Measurements from ENCODE around the gene HCFC1. TPM values are rescaled to one million over a fixed set of nuclear protein-coding genes. Genes with fewer than 3 reads are reported as not detected.

Gene HCFC1
- total and polyA plus RNA-seq, 9 donors, result 12.8 to 47.1 (median 34.6) TPM

DNA sequence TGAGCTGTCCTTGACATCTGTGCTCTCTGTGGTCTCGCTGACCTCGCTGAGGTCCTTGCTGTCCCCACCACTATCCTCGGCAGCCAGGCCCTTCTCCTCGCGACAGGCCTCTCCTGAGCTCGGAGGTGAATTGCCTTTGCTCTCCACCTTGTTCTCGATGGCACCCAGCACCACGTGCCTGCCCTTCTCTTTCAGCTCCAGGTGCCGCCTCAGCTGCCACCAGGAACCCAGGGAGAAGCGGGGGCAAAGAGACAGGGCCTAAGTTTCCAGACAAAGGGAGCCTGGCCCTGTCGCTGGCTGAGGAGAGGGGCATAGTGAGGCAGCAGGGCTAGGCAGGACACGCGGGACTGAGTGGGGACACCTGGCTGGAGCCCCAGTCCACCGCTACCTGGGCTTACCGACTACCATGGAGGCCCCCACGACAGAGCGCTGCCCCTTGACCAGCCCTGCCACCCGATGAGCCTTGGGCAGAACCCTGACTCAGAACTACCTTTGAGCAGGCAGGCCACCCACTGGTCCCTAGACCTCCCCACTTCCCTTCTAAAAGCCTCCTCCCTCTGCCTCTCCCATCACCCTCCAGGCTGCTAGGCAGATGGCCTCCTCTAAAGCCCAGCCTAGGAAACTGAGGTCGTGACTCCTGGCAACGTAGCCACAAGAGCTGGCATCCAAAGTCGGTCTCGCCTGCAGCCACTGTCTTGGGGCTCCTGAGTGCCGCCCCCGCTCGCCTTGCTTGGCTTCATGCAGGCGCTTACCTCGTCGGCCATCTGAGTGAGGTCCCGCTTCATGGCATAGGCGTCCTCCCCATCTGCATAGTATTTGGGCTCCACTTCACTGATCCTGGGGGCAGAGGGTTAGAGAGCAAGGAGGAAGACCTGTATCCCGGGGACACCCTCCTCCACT lies 41.4 kb downstream of the HCFC1 start:
- Histone ChIP-seq H3K36me3 (ENCODE audit: control insufficient read depth, insufficient read depth, low read length) (peaks cover 33% of the 10 kb centered on the region), H3K9me3 (replicated peaks; ENCODE audit: control insufficient read depth, low read depth, low read length) (no peaks in the 10 kb centered on the region), H3K4me1 (ENCODE audit: control insufficient read depth, insufficient read depth, low read length) (peaks cover 39% of the 10 kb centered on the region), H3K27me3 (ENCODE audit: control insufficient read depth, insufficient read depth, low read length) (peaks cover 24% of the 10 kb centered on the region), H3K4me3 (ENCODE audit: low read length) (no peak overlapping the region), H3K27ac (ENCODE audit: low read length) (no peak overlapping the region)
- no peak for DNase-seq
- WGBS (ENCODE audit: insufficient coverage), result 88% methylated on average over 19 of the region's 31 CpGs

DNA sequence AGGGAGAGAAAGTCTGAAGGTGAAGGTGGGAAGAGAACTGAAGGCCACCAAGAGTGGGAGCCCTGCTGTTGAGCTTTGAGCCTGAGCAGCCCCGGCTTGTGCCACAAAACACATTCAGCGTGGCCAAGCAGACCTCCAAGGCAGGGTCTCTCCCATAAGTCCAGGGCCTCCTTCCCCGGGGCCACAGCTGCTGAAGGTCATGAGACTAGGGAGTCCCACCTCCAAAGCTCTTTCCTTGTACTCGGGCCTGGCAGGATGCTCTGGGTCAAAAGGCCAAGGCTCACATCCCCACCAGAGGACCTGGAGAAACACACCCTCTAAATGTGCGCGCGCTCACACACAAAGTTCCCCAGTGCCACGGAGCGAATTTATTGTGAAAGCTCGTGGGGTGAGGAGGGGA lies 42.0 kb downstream of the HCFC1 start:
- Histone ChIP-seq H3K36me3 (ENCODE audit: control insufficient read depth, insufficient read depth, low read length) (peaks cover 33% of the 10 kb centered on the region), H3K4me1 (ENCODE audit: control insufficient read depth, insufficient read depth, low read length) (peaks cover 45% of the 10 kb centered on the region), H3K4me3 (ENCODE audit: low read length) (no peak overlapping the region), H3K9me3 (replicated peaks; ENCODE audit: control insufficient read depth, low read depth, low read length) (no peaks in the 10 kb centered on the region), H3K27ac (ENCODE audit: low read length) (no peak overlapping the region), H3K27me3 (ENCODE audit: control insufficient read depth, insufficient read depth, low read length) (peaks cover 25% of the 10 kb centered on the region)
- WGBS (ENCODE audit: insufficient coverage), result 81% methylated on average over 6 of the region's 10 CpGs
- DNase-seq, result no peak

DNA sequence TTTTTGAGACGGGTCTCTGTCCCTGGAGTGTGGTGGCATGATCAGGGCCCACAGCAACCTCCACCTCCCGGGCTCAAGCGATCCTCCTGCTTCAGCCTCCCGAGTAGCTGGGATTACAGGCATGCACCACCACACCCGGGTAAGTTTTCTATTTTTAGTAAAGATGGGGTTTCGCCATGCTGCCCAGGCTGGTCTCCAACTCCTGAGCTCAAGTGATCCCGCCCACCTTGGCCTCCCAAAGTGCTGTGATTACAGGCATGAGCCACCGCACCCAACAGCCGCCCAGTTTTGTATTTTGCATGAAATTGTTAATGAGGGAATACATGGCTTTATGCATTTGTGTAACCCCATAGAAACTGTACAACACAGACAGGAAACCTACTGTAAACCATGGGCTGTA lies 42.8 kb downstream of the HCFC1 start:
- H3K27ac ChIP-seq (ENCODE audit: low read length), result peak overlapping the region; percentile 84
- H3K36me3 ChIP-seq (ENCODE audit: control insufficient read depth, insufficient read depth, low read length), result peaks cover 33% of the 10 kb centered on the region
- 74% methylated on average over 2 of the region's 9 CpGs for WGBS (ENCODE audit: insufficient coverage)
- peak overlapping the region; percentile 23 for H3K4me3 ChIP-seq (ENCODE audit: low read length)
- H3K4me1 ChIP-seq (ENCODE audit: control insufficient read depth, insufficient read depth, low read length), result peaks cover 45% of the 10 kb centered on the region
- DNase-seq, result no peak
- H3K27me3 ChIP-seq (ENCODE audit: control insufficient read depth, insufficient read depth, low read length), result peaks cover 32% of the 10 kb centered on the region
- H3K9me3 ChIP-seq (replicated peaks; ENCODE audit: control insufficient read depth, low read depth, low read length), result no peaks in the 10 kb centered on the region

DNA sequence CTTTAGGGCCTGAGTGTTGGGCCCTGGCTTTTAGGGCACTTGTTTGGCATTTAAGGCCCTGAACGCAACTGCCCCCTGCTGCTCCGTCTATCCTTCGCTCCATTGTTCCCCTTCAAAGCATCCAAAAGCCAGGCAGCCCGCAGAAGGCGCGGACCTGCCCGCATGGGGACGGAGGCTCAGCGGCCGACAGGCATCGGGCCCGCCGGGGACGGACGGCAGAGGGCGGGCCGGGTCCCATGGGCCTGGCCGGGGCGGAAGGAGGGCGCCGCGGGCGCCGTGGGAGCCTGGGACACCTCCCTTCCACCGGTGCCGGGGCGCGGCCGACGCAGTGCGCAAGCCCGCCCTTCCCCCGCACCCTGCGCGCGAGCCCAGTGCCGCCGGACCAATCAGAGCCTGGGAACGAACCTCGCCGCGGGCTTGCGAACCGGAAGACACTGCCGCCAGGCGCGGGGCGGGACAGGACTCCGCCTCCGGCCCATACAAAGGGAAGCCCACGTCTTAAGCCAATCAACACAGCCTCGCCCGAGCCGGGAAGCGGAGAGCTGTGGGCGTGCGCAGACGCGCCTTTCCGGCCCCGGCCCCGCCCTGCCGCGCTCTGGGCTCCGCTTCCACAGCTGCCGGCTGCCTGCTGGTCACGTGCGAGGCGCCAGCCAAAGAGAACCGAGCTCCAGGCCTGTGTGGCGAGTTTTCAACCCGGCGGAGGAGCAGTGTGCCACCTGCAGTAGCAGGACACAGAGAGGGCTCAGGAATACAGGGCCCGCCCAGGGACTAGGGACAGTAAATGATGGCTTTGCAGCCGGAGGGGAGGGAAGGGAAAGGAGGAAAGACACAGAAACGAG lies 43.5 kb downstream of the HCFC1 start:
- DNase-seq, result peak; percentile 99
- WGBS (ENCODE audit: insufficient coverage), result 18% methylated on average over 74 of the region's 76 CpGs
- peaks cover 36% of the 10 kb centered on the region for H3K27me3 ChIP-seq (ENCODE audit: control insufficient read depth, insufficient read depth, low read length)
- peak overlapping the region; percentile 61 for H3K4me3 ChIP-seq (ENCODE audit: low read length)
- peaks cover 30% of the 10 kb centered on the region for H3K36me3 ChIP-seq (ENCODE audit: control insufficient read depth, insufficient read depth, low read length)
- peaks cover 47% of the 10 kb centered on the region for H3K4me1 ChIP-seq (ENCODE audit: control insufficient read depth, insufficient read depth, low read length)
- peak overlapping the region; percentile 98 for H3K27ac ChIP-seq (ENCODE audit: low read length)
- H3K9me3 ChIP-seq (replicated peaks; ENCODE audit: control insufficient read depth, low read depth, low read length), result no peaks in the 10 kb centered on the region

DNA sequence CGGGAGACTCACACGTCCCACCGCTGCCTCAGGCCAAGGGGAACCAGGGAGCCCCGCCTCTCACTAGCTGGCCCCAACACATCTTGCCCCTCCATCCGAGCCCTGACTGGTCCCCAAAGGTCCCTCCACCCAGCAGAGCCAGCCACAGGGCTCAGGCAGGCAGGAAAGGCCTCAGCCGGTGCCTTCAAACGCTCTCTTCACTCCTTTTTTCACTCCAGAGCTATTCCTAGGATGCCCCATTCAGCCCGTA lies 44.0 kb downstream of the HCFC1 start:
- no peak for DNase-seq

DNA sequence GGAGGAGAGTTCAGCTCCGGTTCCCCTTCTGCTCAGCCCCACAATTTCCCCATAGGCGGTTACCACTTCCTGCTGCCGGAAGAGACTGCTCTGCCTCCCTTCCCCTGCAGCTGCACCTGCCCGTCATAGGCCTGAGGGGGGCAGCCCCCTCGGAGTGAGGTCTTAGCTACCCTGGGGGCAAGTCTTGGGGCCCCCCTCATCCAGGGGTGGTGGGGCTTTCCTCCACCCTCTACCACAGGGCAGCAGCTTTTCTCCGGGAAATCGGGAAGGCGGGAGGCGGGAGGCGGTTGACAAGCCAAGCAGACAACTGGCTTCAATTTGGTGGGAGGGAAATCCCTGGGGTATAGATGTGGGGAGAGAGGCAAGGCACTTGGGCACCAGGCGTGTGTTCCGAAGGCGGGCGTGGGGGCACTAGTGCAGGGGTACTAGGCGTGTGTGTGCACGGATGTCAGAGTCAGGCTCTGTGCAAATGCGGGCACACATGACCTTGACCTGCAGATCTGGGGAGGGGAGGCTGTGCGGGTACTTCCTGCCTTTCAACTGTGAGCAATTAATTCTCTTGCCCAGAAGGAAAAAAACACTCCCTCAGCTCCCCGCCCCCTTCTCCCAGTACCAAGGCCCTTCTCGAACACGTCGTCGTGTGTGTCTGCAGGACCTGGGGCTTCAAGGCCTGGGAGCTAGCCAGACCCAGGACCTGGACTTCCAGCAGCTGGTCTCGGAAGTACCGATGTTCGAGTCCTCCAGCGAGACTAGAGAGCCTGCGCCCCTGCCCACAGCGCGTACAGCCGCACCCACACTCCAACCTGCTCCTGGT lies 44.6 kb downstream of the HCFC1 start:
- peaks cover 40% of the 10 kb centered on the region for H3K27me3 ChIP-seq (ENCODE audit: control insufficient read depth, insufficient read depth, low read length)
- peaks cover 57% of the 10 kb centered on the region for H3K4me1 ChIP-seq (ENCODE audit: control insufficient read depth, insufficient read depth, low read length)
- WGBS (ENCODE audit: insufficient coverage), result 42% methylated on average over 17 of the region's 31 CpGs

More for the DNA sequence above, 44.0 kb downstream of the HCFC1 start:
- Histone ChIP-seq H3K27me3 (ENCODE audit: control insufficient read depth, insufficient read depth, low read length) (peaks cover 36% of the 10 kb centered on the region), H3K4me3 (ENCODE audit: low read length) (peak overlapping the region; percentile 61), H3K36me3 (ENCODE audit: control insufficient read depth, insufficient read depth, low read length) (peaks cover 24% of the 10 kb centered on the region), H3K4me1 (ENCODE audit: control insufficient read depth, insufficient read depth, low read length) (peaks cover 52% of the 10 kb centered on the region), H3K27ac (ENCODE audit: low read length) (peak overlapping the region; percentile 98), H3K9me3 (replicated peaks; ENCODE audit: control insufficient read depth, low read depth, low read length) (no peaks in the 10 kb centered on the region)
- 34% methylated on average over 8 of the region's 8 CpGs for WGBS (ENCODE audit: insufficient coverage)

DNA sequence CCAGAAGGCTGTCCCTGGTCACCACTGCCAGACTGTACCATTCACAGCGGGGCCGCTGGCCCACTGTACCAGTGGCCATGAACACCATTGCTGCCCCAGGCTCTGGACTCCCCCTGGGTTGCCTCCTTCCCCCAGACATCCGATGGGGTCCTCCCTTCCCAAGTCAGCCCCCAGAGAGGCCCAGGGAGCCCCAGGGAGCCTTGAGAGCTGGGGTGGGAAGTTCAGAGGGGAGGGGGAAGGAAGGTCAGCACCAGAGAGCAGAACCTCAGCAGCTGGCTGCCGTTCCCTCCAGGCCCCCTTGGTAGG lies 45.1 kb downstream of the HCFC1 start:
- DNase-seq, result no peak
- Histone ChIP-seq H3K27me3 (ENCODE audit: control insufficient read depth, insufficient read depth, low read length) (peaks cover 44% of the 10 kb centered on the region), H3K4me3 (ENCODE audit: low read length) (peak overlapping the region; percentile 61), H3K9me3 (replicated peaks; ENCODE audit: control insufficient read depth, low read depth, low read length) (no peaks in the 10 kb centered on the region), H3K4me1 (ENCODE audit: control insufficient read depth, insufficient read depth, low read length) (peaks cover 62% of the 10 kb centered on the region), H3K27ac (ENCODE audit: low read length) (peak overlapping the region; percentile 98), H3K36me3 (ENCODE audit: control insufficient read depth, insufficient read depth, low read length) (peaks cover 14% of the 10 kb centered on the region)
- WGBS (ENCODE audit: insufficient coverage), result 29% methylated on average over 2 of the region's 4 CpGs

More for the DNA sequence above, 44.6 kb downstream of the HCFC1 start:
- no peaks in the 10 kb centered on the region for H3K9me3 ChIP-seq (replicated peaks; ENCODE audit: control insufficient read depth, low read depth, low read length)
- DNase-seq, result peak; percentile 88
- H3K36me3 ChIP-seq (ENCODE audit: control insufficient read depth, insufficient read depth, low read length), result peaks cover 20% of the 10 kb centered on the region
- peak overlapping the region; percentile 98 for H3K27ac ChIP-seq (ENCODE audit: low read length)
- peak overlapping the region; percentile 61 for H3K4me3 ChIP-seq (ENCODE audit: low read length)

DNA sequence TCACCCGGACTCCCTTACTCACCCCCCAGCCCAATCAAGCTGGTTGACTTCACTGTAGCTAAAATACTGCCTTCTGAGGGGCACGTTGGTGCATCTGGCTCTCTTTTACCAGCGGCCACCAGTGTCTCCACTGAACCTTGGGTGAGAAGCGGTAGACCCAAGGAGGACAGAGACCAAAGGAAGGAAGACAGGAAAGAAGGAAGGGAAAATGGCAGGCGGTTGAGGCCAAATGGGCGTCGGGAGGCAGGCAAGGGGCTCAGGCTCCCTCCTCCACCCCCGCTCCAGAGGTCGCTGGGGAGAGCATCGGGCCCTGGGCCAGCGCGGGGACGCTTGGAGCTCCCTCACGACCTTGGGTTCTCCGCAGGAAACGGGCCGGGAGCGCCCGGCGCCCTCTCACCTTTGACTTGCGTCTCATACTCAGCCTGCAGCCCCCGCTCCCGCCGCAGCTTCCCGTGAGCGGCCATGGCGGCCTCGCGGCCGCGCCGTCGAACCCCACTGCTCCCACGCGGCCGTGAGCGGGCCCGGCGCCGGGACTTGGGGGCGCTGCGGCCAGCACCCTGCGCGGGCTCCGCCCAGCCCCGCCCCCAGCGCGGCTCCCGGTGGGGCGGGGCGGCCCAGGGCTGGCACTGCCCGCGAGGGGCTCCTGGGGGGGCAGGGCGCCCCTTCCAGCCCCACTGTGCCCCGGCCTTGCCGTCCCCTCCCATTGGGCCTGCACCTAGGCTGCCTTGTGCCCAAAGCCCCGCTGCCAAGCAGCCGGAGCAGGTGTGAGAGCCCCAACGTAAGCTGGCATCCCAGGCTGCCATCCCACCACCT lies 45.7 kb downstream of the HCFC1 start, which contains the start of gene ARHGAP4:
Gene ARHGAP4 (minus strand): TSS at position 526 of the 813 bp plus-strand sequence. CDS start 62 bp downstream, at position 464.
- WGBS (ENCODE audit: insufficient coverage), result 36% methylated on average over 56 of the region's 59 CpGs
- peaks cover 68% of the 10 kb centered on the region for H3K4me1 ChIP-seq (ENCODE audit: control insufficient read depth, insufficient read depth, low read length)
- peak within 1 kb of the TSS; percentile 61 for H3K4me3 ChIP-seq (ENCODE audit: low read length)
- peaks cover 46% of the 10 kb centered on the region for H3K27me3 ChIP-seq (ENCODE audit: control insufficient read depth, insufficient read depth, low read length)
- H3K36me3 ChIP-seq (ENCODE audit: control insufficient read depth, insufficient read depth, low read length), result peaks cover 10% of the 10 kb centered on the region
- H3K9me3 ChIP-seq (replicated peaks; ENCODE audit: control insufficient read depth, low read depth, low read length), result no peaks in the 10 kb centered on the region
- peak; percentile 30 for DNase-seq
- H3K27ac ChIP-seq (ENCODE audit: low read length), result peak within 1 kb of the TSS; percentile 98

DNA sequence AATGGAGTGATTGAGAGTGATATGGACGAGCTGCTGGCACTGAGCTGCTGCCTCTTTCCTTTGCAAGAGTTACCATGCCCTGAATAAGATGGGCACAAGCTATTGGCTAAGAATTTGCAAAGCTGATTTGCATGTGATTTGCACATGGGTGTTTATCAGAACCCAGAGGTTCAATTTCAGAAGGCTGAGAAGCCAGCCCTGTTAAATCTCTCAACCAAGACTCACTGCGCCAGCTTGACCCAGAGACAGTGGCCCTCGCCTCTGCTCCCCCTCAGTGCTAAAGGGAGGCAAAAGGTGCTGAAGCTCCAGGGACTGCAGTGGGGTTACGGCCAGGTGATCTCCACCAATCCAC lies 46.3 kb downstream of the HCFC1 start:
- DNase-seq, result no peak
- H3K4me1 ChIP-seq (ENCODE audit: control insufficient read depth, insufficient read depth, low read length), result peaks cover 71% of the 10 kb centered on the region
- H3K36me3 ChIP-seq (ENCODE audit: control insufficient read depth, insufficient read depth, low read length), result peaks cover 4% of the 10 kb centered on the region
- WGBS (ENCODE audit: insufficient coverage), result 73% methylated on average over 4 of the region's 4 CpGs
- H3K9me3 ChIP-seq (replicated peaks; ENCODE audit: control insufficient read depth, low read depth, low read length), result no peaks in the 10 kb centered on the region
- H3K27ac ChIP-seq (ENCODE audit: low read length), result peak overlapping the region; percentile 67
- H3K4me3 ChIP-seq (ENCODE audit: low read length), result peak overlapping the region; percentile 34
- peaks cover 49% of the 10 kb centered on the region for H3K27me3 ChIP-seq (ENCODE audit: control insufficient read depth, insufficient read depth, low read length)
